ENCODE measurements around the gene SORCS1. TPM values are rescaled to one million over a fixed set of nuclear protein-coding genes. Genes with fewer than 3 reads are reported as not detected.
A peak's percentile ranks its signal among the peaks of the same experiment; 100 is the strongest.

Gene SORCS1
- polyA plus RNA-seq, 12 donors, result 2.7 to 7.0 (median 5.1) TPM; not detected in 1

GRCh38 chr10:106751091-106751490 lies 413.4 kb downstream of the SORCS1 start:
- no peak for DNase-seq

- no peak for DNase-seq
Observed at GRCh38 chr10:106746868-106747267, 417.6 kb downstream of the SORCS1 start.

GRCh38 chr10:106741006-106741530 lies 423.4 kb downstream of the SORCS1 start:
- DNase-seq, result no peak

- DNase-seq, result no peak
Observed at GRCh38 chr10:106740071-106740470, 424.4 kb downstream of the SORCS1 start.

GRCh38 chr10:106734220-106734619 lies 430.3 kb downstream of the SORCS1 start:
- no peak for DNase-seq

- DNase-seq, result no peak
Observed at GRCh38 chr10:106728232-106728631, 436.3 kb downstream of the SORCS1 start.

- no peak for DNase-seq
Observed at GRCh38 chr10:106727170-106727569, 437.3 kb downstream of the SORCS1 start.

GRCh38 chr10:106722524-106722923 lies 442.0 kb downstream of the SORCS1 start:
- no peak for DNase-seq

- DNase-seq, result no peak
Observed at GRCh38 chr10:106720683-106721082, 443.8 kb downstream of the SORCS1 start.

GRCh38 chr10:106716381-106716780 lies 448.1 kb downstream of the SORCS1 start:
- peak; percentile 81 for DNase-seq

- DNase-seq, result no peak
Observed at GRCh38 chr10:106714734-106715555, 449.6 kb downstream of the SORCS1 start.

- DNase-seq, result no peak
Observed at GRCh38 chr10:106713846-106714245, 450.7 kb downstream of the SORCS1 start.

GRCh38 chr10:106712988-106713387 lies 451.5 kb downstream of the SORCS1 start:
- DNase-seq, result no peak

GRCh38 chr10:106711313-106711906 lies 453.1 kb downstream of the SORCS1 start:
- DNase-seq, result peak; percentile 17

GRCh38 chr10:106708506-106708905 lies 456.0 kb downstream of the SORCS1 start:
- no peak for DNase-seq

GRCh38 chr10:106707657-106708056 lies 456.8 kb downstream of the SORCS1 start:
- DNase-seq, result no peak

- DNase-seq, result no peak
Observed at GRCh38 chr10:106706127-106706526, 458.4 kb downstream of the SORCS1 start.

- DNase-seq, result peak; percentile 84
Observed at GRCh38 chr10:106705681-106706100, 458.8 kb downstream of the SORCS1 start.

GRCh38 chr10:106696239-106696638 lies 468.3 kb downstream of the SORCS1 start:
- no peak for DNase-seq

- no peak for DNase-seq
Observed at GRCh38 chr10:106694696-106695095, 469.8 kb downstream of the SORCS1 start.

- DNase-seq, result peak; percentile 32
Observed at GRCh38 chr10:106682175-106682574, 482.3 kb downstream of the SORCS1 start.

GRCh38 chr10:106680061-106680460 lies 484.4 kb downstream of the SORCS1 start:
- no peak for DNase-seq

- no peak for DNase-seq
Observed at GRCh38 chr10:106679314-106679713, 485.2 kb downstream of the SORCS1 start.

Measured in muscle of arm (tissue), 12 donors.